SK-N-SH (cell line): Measurements from ENCODE around the gene VPS9D1.

Experiments
- CHD2 ChIP-seq: fragments of 150-350 bp; IDR thresholded peaks from 2 replicates; pipeline ENCODE4 v1.6.1; 2018; ENCODE audit warnings: low read length; ENCODE audit not compliant: partially characterized antibody
- CTCF ChIP-seq: fragments of 200-600 bp; sonication (generic); IDR thresholded peaks from 2 replicates; pipeline ENCODE4 v1.6.1; 2017; ENCODE audit warnings: antibody characterized with exemption, mild to moderate bottlenecking, moderate library complexity
- EZH2phosphoT487 ChIP-seq: fragments of 200-600 bp; sonication (generic); IDR thresholded peaks from 2 replicates; pipeline ENCODE4 v1.6.1; 2017; ENCODE audit warnings: low read depth, mixed run types, mild to moderate bottlenecking, antibody characterized with exemption, moderate library complexity, borderline replicate concordance
- USF2 ChIP-seq: fragments of 150-350 bp; IDR thresholded peaks from 2 replicates; pipeline ENCODE4 v1.6.1; 2017; ENCODE audit warnings: antibody characterized with exemption, low read length, low read depth, borderline replicate concordance

- TF ChIP-seq CHD2 (no peak), CTCF (no peak), USF2 (no peak), EZH2phosphoT487 (no peak)
Measured at GRCh38 chr16:89729863-89730593, 9.3 kb upstream of the VPS9D1 start.
